ENCODE measurements around the gene APOBEC4. TPM values are rescaled to one million over a fixed set of nuclear protein-coding genes. Genes with fewer than 3 reads are reported as not detected.

The APOBEC4 gene
- polyA plus RNA-seq, 1 experiment = not detected

DNA sequence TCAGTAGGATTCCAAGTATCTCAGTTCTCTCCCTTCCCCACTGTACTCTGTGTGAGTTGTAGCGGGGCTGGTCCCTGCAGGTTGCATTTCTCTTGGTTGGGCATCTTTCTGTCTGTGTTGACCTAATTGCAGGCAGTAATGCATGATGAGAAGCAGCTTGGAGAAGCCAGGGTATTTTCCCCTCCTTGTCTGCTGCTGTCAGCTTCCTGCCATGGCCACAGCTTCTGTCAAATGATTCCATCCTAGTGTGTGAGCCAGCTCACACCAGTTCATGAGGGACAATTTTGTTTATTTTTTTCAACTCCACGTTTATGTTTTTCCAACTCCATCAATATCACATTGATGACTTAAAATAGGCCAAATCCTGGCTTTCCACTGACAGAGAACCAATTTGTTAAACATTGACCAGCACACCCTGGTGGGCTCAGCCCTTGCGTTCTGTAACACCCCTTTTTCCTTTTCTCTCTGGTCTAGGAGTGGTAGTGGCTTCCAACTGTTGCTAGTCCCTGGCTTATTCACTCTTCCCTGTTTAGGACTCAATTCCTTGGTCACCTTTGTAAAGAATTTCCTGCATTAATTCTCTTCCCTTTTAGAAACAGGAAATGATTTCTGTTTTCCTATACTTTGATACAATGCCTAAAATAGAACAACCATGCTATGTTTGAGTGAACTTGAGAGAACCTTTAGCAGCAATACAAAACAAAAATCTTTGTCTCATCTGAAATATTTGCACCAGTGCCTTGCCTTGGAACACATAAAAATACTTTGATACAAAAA lies 44.9 kb upstream of the APOBEC4 start:
- Histone ChIP-seq H3K36me3 (ENCODE audit: control insufficient read depth, insufficient read depth, low read length) (no peaks in the 10 kb centered on the region), H3K4me3 (ENCODE audit: low read depth, low read length) (no peak overlapping the region), H3K27me3 (ENCODE audit: control insufficient read depth, insufficient read depth, low read length) (no peaks in the 10 kb centered on the region)
- DNase-seq (ENCODE audit: low read depth) = no peak
- CTCF ChIA-PET = no interaction called here
- TF ChIP-seq, protein P1, sequence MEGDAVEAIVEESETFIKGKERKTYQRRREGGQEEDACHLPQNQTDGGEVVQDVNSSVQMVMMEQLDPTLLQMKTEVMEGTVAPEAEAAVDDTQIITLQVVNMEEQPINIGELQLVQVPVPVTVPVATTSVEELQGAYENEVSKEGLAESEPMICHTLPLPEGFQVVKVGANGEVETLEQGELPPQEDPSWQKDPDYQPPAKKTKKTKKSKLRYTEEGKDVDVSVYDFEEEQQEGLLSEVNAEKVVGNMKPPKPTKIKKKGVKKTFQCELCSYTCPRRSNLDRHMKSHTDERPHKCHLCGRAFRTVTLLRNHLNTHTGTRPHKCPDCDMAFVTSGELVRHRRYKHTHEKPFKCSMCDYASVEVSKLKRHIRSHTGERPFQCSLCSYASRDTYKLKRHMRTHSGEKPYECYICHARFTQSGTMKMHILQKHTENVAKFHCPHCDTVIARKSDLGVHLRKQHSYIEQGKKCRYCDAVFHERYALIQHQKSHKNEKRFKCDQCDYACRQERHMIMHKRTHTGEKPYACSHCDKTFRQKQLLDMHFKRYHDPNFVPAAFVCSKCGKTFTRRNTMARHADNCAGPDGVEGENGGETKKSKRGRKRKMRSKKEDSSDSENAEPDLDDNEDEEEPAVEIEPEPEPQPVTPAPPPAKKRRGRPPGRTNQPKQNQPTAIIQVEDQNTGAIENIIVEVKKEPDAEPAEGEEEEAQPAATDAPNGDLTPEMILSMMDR (IDR thresholded peaks at IDR 0.05; ENCODE audit: insufficient read depth, low read depth, low read length) = no peak
- POLR2A ChIA-PET = no interaction called here

DNA sequence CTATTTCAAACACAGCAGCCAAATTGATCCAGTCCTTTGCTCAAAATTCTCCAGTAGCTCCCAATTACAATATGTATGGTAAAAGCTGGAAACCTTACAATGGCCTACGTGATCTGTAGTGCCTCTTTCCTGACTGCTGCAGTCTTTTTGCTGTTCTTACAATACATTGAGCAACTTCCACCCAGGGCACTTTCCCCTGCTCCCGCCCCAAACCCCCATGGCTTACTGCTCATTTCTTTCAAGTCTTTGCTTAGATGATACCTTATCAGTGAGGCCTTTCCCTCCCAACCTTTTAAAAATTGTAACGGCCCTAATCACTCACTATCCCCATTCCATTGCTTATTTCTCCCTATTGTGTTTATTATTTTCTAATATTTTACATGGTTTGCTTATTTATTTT lies 43.9 kb upstream of the APOBEC4 start:
- TF ChIP-seq, protein P1 (IDR thresholded peaks at IDR 0.05; ENCODE audit: insufficient read depth, low read depth, low read length) = no peak
- no peak for DNase-seq (ENCODE audit: low read depth)
- CTCF ChIA-PET = no interaction called here
- Histone ChIP-seq H3K27me3 (ENCODE audit: control insufficient read depth, insufficient read depth, low read length) (no peaks in the 10 kb centered on the region), H3K36me3 (ENCODE audit: control insufficient read depth, insufficient read depth, low read length) (no peaks in the 10 kb centered on the region), H3K4me3 (ENCODE audit: low read depth, low read length) (no peak overlapping the region)
- POLR2A ChIA-PET = no interaction called here

DNA sequence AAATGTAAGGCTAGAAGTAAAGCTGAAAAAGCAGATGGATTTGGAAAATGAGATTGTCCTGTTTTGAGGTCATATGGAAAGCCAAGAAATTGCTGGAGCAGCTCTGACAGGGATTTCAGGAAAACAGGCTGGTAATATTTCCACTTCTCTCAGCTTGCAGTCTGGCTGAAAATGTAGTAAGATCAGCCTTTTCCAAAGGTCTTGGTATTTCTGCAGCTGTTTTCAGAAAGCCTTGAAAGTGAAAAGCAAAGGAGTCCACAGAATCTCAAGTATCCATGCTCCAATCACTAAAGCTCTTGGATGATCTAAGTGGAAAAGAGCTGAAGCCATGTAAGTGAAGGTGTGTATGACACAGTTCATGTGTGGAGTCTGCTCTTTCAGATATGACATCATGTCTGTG lies 41.6 kb upstream of the APOBEC4 start:
- POLR2A ChIA-PET = no interaction called here
- Histone ChIP-seq H3K4me3 (ENCODE audit: low read depth, low read length) (no peak overlapping the region), H3K36me3 (ENCODE audit: control insufficient read depth, insufficient read depth, low read length) (no peaks in the 10 kb centered on the region), H3K27me3 (ENCODE audit: control insufficient read depth, insufficient read depth, low read length) (no peaks in the 10 kb centered on the region)
- TF ChIP-seq, protein P1 (IDR thresholded peaks at IDR 0.05; ENCODE audit: insufficient read depth, low read depth, low read length) = no peak
- no peak for DNase-seq (ENCODE audit: low read depth)
- CTCF ChIA-PET = interaction anchor here (0.7 to 3.1 kb wide), 5 partner anchors 10 to 285 kb away, joined by 3 to 30 read pairs (median 4); no protein-coding TSS in a partner anchor

DNA sequence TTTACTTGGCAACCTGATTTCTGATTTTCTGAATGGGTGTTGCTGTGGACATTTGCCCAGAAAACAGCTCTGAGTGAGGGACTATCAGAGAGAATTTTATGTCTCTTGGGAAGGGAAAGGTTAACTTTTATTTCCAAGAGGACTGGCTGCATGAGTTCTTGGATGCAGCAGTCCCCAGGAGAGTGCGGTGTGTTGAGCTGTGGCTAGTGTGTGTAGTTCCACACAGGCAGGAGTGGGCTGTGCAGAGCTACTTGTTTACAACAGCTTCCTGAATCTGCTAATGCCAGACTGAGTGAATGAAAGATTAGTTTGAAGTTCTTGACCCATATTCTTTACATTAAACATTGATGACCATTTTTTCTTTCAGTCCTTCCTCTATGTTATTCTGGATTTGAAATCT lies 41.0 kb upstream of the APOBEC4 start:
- POLR2A ChIA-PET = no interaction called here
- H3K36me3 ChIP-seq (ENCODE audit: control insufficient read depth, insufficient read depth, low read length) = no peaks in the 10 kb centered on the region
- CTCF ChIA-PET = interaction anchor here (0.6 to 3.1 kb wide), 4 partner anchors 9 to 222 kb away, joined by 3 to 30 read pairs (median 6); no protein-coding TSS in a partner anchor
- H3K4me3 ChIP-seq (ENCODE audit: low read depth, low read length) = no peak overlapping the region
- DNase-seq (ENCODE audit: low read depth) = no peak
- H3K27me3 ChIP-seq (ENCODE audit: control insufficient read depth, insufficient read depth, low read length) = no peaks in the 10 kb centered on the region
- TF ChIP-seq, protein P1 (IDR thresholded peaks at IDR 0.05; ENCODE audit: insufficient read depth, low read depth, low read length) = no peak

DNA sequence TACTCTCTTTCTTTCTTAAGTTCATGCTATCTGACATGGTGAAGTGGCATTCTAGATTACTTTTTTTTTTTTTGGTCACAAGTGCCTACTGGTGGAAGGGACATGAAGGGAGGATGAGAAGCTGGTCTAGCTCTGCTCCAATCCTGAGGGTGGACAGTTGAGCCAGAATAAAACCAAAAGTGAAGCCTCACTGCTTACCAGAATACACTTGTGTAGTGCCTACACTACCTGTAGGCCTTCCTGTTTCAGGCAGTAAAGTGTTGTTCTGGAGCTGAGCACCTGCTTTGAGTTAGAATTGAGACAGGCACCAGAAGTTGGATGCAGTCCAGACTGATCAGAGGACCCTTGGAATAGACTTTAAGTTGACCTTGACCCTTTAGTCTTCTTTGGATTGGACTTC lies 40.4 kb upstream of the APOBEC4 start:
- DNase-seq (ENCODE audit: low read depth) = no peak
- CTCF ChIA-PET = interaction anchor here (0.6 to 3.1 kb wide), 3 partner anchors 9 to 188 kb away, joined by 3 to 30 read pairs (median 4); no protein-coding TSS in a partner anchor
- TF ChIP-seq, protein P1 (IDR thresholded peaks at IDR 0.05; ENCODE audit: insufficient read depth, low read depth, low read length) = no peak
- no peaks in the 10 kb centered on the region for H3K36me3 ChIP-seq (ENCODE audit: control insufficient read depth, insufficient read depth, low read length)
- H3K27me3 ChIP-seq (ENCODE audit: control insufficient read depth, insufficient read depth, low read length) = no peaks in the 10 kb centered on the region
- no peak overlapping the region for H3K4me3 ChIP-seq (ENCODE audit: low read depth, low read length)
- POLR2A ChIA-PET = no interaction called here
